Pulmonary artery endothelial cell (primary cell): ENCODE measurements around the gene FARP1. TPM values are rescaled to one million over a fixed set of nuclear protein-coding genes. Genes with fewer than 3 reads are reported as not detected.
"Not testable (repeated sequence)": the region's sequence is repeated elsewhere in the genome, so short reads cannot be mapped to it uniquely, and the experiment has no call there.

ENCODE experiments used
- DNase-seq: peaks from one replicate; pipeline ENCODE4 v3.0.0-alpha.2; 2011; ENCODE audit warnings: low read depth, low spot score
- total RNA-seq: library from RNA; depleted of rRNA; stranded (reverse); fragments of >200 nt; gene quantifications from 2 replicates; pipeline ENCODE4 v1.2.3, GENCODE V29; 2014

The FARP1 gene
- total RNA-seq, 1 donor from 2014 or later = 18.9 TPM

- DNase-seq = no peak
Measured at GRCh38 chr13:98352226-98352625, 209.3 kb downstream of the FARP1 start.

DNA sequence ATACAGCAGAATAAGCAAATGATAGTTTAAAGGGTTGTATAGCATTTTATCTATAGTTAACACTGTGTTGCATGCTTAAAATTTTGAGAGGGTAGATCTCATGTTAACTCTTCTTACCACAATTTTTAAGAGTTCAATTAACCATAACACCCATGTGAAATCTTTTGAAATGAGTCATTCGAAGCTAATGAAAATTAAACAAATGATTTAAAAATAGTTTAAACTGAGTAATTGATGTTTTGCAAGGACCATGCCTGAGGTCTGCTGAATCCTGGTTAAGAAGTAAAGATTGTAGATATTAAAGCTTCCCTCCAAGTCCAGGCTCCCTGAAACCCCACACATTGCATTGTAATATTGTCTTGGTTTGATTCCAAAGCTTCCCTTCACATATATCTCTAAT lies 210.9 kb downstream of the FARP1 start:
- no peak for DNase-seq

DNA sequence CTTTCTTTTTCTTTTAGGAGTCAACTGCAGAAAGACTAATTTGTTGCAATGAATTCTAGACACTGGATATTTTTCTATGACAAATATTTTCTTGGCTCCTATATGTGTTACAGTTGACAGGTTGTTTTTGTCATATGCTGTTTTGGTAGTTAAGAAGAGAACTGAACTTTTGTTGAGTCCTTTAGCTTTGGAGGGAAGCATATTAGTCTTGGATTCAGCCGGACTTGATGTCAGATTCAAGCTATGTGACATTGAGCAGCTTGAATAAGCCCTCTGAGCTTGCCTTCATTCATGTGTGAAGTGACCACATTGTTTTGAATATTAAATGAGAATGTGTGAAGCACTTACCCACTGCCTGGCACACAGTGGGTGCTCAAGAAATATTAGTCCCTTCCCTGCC lies 216.0 kb downstream of the FARP1 start:
- no peak for DNase-seq

DNA sequence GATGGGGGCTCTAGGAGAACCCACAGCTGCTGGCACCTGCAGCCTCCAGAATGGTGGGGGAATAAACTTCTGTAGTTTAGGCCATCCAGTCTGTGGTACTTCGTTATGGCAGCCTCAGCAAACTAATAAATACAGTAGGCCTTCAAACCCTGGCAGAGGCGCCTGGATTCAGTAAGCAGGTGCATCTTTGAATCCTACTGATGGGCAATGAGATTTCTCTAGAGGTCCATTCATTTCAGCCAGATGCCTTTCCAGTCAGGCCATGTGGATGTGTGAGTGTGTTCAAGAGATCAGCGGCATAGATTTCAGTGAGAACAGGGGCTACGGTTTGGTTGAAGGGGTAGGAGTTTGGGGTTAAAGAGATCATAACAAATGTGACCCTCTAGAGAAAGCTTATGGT lies 217.7 kb downstream of the FARP1 start:
- DNase-seq = no peak

DNA sequence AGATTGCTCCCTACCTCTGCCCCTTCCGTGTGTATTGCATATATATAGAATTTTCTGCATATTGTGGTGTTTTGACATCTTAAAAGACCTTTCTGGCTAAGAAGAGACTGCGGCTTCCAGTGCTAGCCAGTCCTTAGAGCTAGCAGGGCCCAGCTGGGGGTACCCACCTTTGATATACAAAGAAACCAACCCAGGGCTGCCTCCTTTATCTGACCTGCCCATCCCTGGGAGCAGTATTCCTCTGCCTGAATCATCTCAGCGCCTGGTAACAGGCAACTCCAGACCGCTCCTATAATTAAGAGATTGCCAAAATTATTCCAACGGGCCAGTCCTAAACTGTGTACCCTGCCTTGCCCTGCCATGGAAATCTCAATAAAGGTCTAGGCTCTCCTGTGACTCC lies 220.4 kb downstream of the FARP1 start:
- no peak for DNase-seq

DNA sequence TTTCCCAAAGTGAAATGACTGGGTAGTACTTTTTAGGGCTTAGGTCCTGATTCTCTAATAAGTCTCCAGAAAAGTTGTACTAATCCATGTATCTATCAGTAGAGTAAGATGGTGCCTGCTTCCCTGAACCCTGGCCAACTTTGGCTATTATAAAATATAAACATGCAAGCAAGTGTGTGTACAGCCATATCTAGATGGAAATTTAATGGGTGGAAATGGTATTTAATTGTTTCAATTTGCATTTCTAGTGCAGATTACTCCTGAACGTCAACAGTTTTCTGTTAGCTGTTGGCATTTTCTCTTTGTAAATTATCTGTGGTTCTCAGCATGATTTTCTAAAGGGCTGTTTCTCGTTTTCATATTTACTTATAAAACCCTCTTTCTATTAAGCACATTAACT lies 221.3 kb downstream of the FARP1 start:
- no peak for DNase-seq

DNA sequence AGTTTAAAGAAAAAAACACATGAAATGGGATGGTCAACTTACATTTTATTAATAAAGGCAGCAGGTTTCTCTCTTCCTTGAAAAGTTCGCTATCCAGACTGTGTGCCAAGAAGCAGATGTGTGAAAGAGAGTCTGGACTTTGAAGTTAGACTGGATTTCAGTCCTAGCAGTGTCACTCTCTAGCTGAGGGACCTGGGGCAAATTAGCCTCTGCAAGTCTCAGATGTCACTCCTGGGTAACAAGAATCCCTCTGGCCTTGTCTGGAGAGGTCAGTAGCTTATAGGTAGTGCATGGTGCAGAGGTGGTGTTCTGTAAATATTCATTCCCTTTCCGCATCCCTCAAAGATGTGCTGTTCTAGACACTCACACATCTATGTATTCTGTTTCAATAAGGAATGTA lies 221.8 kb downstream of the FARP1 start:
- DNase-seq = no peak

DNA sequence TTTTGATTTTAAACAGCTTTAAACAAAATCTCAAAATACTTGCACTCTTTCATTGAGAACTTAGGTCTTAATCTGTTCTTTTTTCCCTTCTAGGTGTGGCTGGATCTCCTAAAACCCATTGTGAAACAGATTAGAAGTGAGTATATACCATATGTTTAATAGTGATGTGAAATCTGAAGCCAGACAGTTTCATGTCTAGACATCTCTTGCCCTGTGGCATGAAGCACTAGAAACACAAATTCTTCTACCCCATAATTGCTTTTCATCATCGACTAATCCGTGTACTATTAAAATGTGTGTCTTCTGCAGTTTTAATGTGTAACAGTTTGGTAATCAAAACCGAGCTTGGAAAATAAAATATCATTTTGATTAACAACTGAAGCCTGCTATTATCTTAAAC lies 222.4 kb downstream of the FARP1 start:
- no peak for DNase-seq

DNA sequence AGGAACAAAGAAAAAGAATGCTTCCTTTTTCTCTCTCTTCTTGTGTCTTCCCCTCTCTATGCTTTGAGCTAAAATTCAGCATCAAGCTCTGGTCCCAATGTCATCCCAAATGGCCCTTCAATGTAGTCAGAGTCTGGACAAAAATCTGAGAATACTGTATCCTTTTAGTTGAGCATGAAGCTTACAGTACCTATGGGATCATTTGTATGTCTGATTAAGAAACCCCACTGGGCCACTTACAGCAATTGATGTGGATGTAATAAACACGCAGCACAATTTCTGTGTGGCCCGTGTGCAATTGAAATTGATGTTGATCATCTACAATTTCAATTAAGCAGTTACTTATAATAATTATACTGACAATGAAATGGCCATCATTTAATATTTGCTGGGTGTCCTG lies 223.1 kb downstream of the FARP1 start:
- DNase-seq = no peak

GRCh38 chr13:98366443-98366842 lies 223.5 kb downstream of the FARP1 start:
- no peak for DNase-seq

DNA sequence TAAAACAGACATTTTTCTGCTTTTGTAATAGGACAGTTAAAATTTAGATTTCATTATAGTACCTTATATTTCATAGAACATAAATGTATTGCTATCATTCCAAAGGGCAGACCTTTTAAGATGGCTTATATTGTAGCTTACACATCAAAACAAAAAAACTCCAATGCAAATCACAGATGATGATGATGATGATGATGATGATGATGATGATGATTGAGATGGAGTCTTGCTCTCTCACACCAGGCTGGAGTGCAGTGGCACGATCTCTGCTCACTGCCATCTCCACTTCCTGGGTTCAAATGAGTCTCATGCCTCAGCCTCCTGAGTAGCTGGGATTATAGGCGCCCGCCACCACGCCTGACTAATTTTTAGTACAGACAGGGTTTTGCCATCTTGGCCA lies 224.1 kb downstream of the FARP1 start:
- DNase-seq = no peak

DNA sequence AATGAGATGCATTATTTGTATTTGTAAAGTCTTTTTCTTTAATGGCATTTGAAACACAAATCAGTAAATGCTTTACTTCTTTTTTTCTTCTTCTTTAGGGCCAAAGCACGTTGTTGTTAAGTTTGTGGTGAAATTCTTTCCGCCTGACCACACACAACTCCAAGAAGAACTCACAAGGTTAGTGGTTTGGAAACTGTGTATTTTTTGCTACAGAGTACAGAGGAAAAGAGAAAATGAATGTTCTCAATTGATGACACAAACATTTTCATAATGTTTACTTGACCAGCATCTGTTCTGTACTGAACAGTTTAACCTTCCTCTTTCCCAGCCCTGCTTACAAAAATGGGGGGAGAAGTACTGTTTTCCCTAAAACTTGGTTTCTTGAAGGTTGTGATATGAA lies 225.1 kb downstream of the FARP1 start:
- no peak for DNase-seq

DNA sequence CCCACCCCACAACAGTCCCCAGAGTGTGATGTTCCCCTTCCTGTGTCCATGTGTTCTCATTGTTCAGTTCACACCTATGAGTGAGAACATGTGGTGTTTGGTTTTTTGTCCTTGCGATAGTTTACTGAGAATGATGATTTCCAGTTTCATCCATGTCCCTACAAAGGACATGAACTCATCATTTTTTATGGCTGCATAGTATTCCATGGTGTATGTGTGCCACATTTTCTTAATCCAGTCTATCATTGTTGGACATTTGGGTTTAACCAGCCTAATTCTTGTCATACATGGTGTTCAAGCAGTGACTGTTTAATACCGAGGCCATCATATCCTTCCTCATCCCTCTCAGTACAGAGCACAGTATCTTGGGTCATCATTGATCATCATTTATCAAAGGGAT lies 226.6 kb downstream of the FARP1 start:
- DNase-seq = not testable (repeated sequence)

- DNase-seq = no peak
Measured at GRCh38 chr13:98370261-98370660, 227.4 kb downstream of the FARP1 start.

DNA sequence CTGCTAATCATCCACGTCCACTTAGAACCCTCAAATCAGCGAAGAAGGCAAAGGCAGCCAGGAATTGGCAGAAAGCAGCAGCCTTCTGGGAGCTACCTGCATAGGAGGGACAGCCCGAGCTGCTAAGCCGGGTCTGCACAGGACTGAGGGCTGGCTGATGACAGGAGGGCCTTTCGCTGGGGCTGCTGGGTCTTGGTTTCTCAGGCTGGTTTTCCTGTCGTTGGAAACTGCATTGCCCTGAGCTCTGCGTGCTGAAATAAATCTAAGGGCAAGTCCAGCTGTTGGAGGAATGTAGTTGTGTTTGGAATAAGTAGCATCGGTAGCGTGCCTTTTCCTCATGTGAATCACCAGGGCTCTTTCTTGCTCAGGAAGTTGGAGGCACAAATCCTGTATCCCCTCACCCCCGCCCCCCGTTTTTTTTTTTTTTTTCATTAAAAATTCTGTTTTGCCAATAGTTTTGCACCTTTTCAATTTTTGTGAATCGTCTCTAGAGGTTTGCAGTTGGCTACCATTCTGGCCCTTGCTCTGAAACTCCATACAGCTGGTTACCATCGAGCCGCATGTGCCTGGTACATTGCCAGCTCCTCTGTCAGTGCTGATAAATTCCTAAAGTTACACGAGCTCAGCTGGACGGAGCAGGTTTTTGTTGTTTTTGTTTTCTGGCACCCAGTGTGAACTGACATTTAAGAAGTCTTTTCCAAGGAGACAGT lies 228.1 kb downstream of the FARP1 start:
- DNase-seq = no peak

GRCh38 chr13:98371516-98372023 lies 228.7 kb downstream of the FARP1 start:
- DNase-seq = no peak

DNA sequence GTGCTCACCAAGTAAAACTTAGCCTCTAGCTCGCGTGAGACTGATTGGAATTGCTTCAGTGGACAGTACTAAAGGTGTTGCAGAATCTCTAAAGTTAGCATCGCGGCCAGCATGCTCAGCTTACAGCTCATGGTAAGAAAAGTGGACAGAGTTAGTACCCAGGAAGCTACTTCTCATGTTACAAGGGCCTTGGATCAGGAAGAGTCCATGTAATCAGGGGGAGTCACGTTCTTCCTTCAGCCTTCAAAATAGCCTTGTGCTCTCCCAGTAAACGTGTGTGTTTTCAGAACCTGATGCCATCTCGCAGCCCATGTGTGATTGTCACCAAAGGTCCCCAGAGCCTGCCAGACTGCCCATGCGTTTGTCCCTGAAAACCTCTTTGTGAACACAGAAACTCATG lies 230.0 kb downstream of the FARP1 start:
- no peak for DNase-seq

- no peak for DNase-seq
Measured at GRCh38 chr13:98374750-98375149, 231.9 kb downstream of the FARP1 start.

- no peak for DNase-seq
Measured at GRCh38 chr13:98377635-98378378, 234.9 kb downstream of the FARP1 start.

DNA sequence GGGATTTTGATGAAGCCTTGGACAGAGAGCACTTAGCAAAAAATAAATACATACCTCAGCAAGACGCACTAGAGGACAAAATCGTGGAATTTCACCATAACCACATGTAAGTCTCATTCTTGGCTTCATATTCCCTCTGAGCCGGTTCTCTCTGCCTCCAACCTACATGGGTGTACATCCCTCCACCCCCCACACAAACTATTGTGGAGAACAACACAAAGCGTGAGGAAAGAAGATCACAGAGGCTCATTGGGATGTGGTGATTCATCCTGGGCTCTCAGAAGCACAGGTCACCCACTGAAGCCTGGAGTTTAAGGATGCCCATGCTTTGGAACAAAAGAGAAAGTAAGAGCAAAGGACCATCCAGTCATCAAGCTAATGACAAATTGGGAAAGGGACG lies 241.8 kb downstream of the FARP1 start:
- no peak for DNase-seq

- DNase-seq = no peak
Measured at GRCh38 chr13:98385606-98386005, 242.7 kb downstream of the FARP1 start.

- no peak for DNase-seq
Measured at GRCh38 chr13:98386637-98387036, 243.7 kb downstream of the FARP1 start.

DNA sequence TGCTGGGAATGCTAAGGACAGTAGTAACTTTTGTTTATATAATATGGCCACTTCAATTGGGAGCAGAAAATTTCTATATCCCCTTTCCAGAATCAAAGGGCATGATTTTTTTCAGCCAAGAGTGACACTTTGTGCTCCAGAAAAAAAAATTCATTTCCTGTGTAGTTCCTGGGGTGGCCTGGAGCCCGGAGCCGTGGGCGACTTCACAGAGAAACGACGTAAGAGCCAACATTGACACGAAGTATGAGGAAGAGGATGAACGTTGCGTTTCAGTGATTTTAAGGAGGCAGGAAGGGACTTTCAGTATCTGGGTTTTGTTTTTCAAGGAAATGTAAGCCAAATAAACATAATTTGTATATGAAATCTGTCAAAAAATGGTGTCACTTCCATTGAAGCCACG lies 246.4 kb downstream of the FARP1 start:
- DNase-seq = no peak
